GM04504 (cell line): ENCODE data around the gene NPDC1.
"Not testable (repeated sequence)": the region's sequence is repeated elsewhere in the genome, so short reads cannot be mapped to it uniquely, and the experiment has no call there.

Experiments used
- DNase-seq: peaks from one replicate; pipeline ENCODE4 v3.0.0-alpha.2; 2012; ENCODE audit warnings: low read depth

NPDC1 gene

GRCh38 chr9:137039611-137040366 lies 6.2 kb downstream of the NPDC1 start:
- no peak for DNase-seq

- DNase-seq = no peak
Measured at GRCh38 chr9:137038916-137039315, 7.1 kb downstream of the NPDC1 start.

- no peak for DNase-seq
Measured at GRCh38 chr9:137037483-137037882, 8.5 kb downstream of the NPDC1 start.

GRCh38 chr9:137037035-137037434 lies 8.9 kb downstream of the NPDC1 start:
- DNase-seq = no peak

- DNase-seq = no peak
Measured at GRCh38 chr9:137035937-137036336, 10.0 kb downstream of the NPDC1 start.

- no peak for DNase-seq
Measured at GRCh38 chr9:137035507-137035834, 10.5 kb downstream of the NPDC1 start.

GRCh38 chr9:137034709-137035506 lies 11.1 kb downstream of the NPDC1 start:
- no peak for DNase-seq

GRCh38 chr9:137034039-137034708 lies 11.8 kb downstream of the NPDC1 start:
- DNase-seq = no peak

- not testable (repeated sequence) for DNase-seq
Measured at GRCh38 chr9:137033481-137033880, 12.5 kb downstream of the NPDC1 start.

GRCh38 chr9:137032858-137033257 lies 13.1 kb downstream of the NPDC1 start:
- no peak for DNase-seq

GRCh38 chr9:137031904-137032640 lies 13.9 kb downstream of the NPDC1 start, which contains the start of gene FUT7:
Gene FUT7, minus strand, starts transcription at chr9:137032088. Its CDS starts 97 bp downstream, at chr9:137031991.
- DNase-seq = no peak

GRCh38 chr9:137030538-137031527 lies 15.1 kb downstream of the NPDC1 start:
- DNase-seq = no peak

- DNase-seq = no peak
Measured at GRCh38 chr9:137030006-137030405, 16.0 kb downstream of the NPDC1 start.

- DNase-seq = no peak
Measured at GRCh38 chr9:137029058-137029936, 16.7 kb downstream of the NPDC1 start.

- no peak for DNase-seq
Measured at GRCh38 chr9:137028263-137029057, 17.5 kb downstream of the NPDC1 start.

GRCh38 chr9:137027369-137028262 lies 18.4 kb downstream of the NPDC1 start, which contains the start of gene ABCA2:
Gene ABCA2, minus strand, starts transcription at chr9:137028237. Its CDS starts 97 bp downstream, at chr9:137028140.
- DNase-seq = no peak

- no peak for DNase-seq
Measured at GRCh38 chr9:137026828-137027227, 19.1 kb downstream of the NPDC1 start.

GRCh38 chr9:137026384-137026783 lies 19.6 kb downstream of the NPDC1 start:
- DNase-seq = no peak
